Naive B cell (primary cell): ENCODE measurements around the gene DNAL1. TPM values are rescaled to one million over a fixed set of nuclear protein-coding genes. Genes with fewer than 3 reads are reported as not detected.
A peak's percentile ranks its signal among the peaks of the same experiment; 100 is the strongest.

Source experiments
- ATAC-seq, 2 donors: fragments of 150-1000 bp; cut with Tn5 transposase; 2 replicates each; pipeline ENCODE4 v1.10.0; 2021; ENCODE audit warnings: low read depth in 2 of 2, mild to moderate bottlenecking in 2 of 2, moderate library complexity in 2 of 2
- DNase-seq: peaks from one replicate; pipeline ENCODE4 v3.0.0; 2022
- H3K27ac Mint-ChIP-seq, 6 donors: one replicate each; pipeline ENCODE4 v1.8.0; 2020 to 2022; ENCODE audit warnings: mild to moderate bottlenecking in 6 of 6, mixed read lengths in 6 of 6, moderate library complexity in 5 of 6, inconsistent platforms in 2 of 6
- H3K27me3 Mint-ChIP-seq, 3 donors: one replicate each; pipeline ENCODE4 v1.8.0; 2021 to 2022; ENCODE audit warnings: mixed read lengths in 3 of 3, mild to moderate bottlenecking in 1 of 3
- H3K36me3 Mint-ChIP-seq, 2 donors: one replicate each; pipeline ENCODE4 v1.8.0; 2020 to 2022; ENCODE audit warnings: mixed read lengths in 2 of 2, inconsistent platforms in 1 of 2, mild to moderate bottlenecking in 1 of 2
- H3K4me1 Mint-ChIP-seq, 3 donors: one replicate each; pipeline ENCODE4 v1.8.0; 2020 to 2022; ENCODE audit warnings: mixed read lengths in 3 of 3, inconsistent platforms in 1 of 3, mild to moderate bottlenecking in 1 of 3, moderate library complexity in 1 of 3
- H3K4me3 Mint-ChIP-seq, 8 donors: one replicate each; pipeline ENCODE4 v1.8.0; 2020 to 2022; ENCODE audit warnings: mild to moderate bottlenecking in 8 of 8, mixed read lengths in 8 of 8, moderate library complexity in 8 of 8, inconsistent platforms in 2 of 8
- H3K9me3 Mint-ChIP-seq, 7 donors: one replicate each; pipeline ENCODE4 v1.8.0; 2020 to 2022; ENCODE audit warnings: mixed read lengths in 7 of 7, mild to moderate bottlenecking in 5 of 7, inconsistent platforms in 2 of 7, moderate library complexity in 1 of 7
- polyA plus RNA-seq, 6 donors: library from polyadenylated mRNA; unstranded; fragments of 300-500 nt; fragmentation: Illumina TruSeq; gene quantifications; one replicate each; pipeline ENCODE4 v1.2.3, GENCODE V29; 2021; ENCODE audit warnings: low read depth in 6 of 6

The DNAL1 gene
- polyA plus RNA-seq, 6 donors from 2014 or later: 2.3 to 7.1 (median 2.9) TPM

- Mint-ChIP-seq H3K4me3 (no peak overlapping the region), H3K27me3 (no peaks in the 10 kb centered on the region), H3K27ac (no peak overlapping the region), H3K4me1 (no peaks in the 10 kb centered on the region), H3K9me3 (no peaks in the 10 kb centered on the region), H3K36me3 (peaks cover 0 to 7% of the 10 kb centered on the region in 2 donors)
- DNase-seq: no peak
- no peak for ATAC-seq
These were observed 15.7 kb downstream of the DNAL1 start for GRCh38 chr14:73660511-73660910.

GRCh38 chr14:73661872-73662271 lies 17.1 kb downstream of the DNAL1 start:
- Mint-ChIP-seq H3K4me3 (no peak overlapping the region), H3K27ac (no peak overlapping the region), H3K36me3 (peaks cover 0 to 7% of the 10 kb centered on the region in 2 donors), H3K27me3 (no peaks in the 10 kb centered on the region), H3K9me3 (no peaks in the 10 kb centered on the region), H3K4me1 (no peaks in the 10 kb centered on the region)
- DNase-seq: no peak
- ATAC-seq: no peak

GRCh38 chr14:73662487-73662943 lies 17.7 kb downstream of the DNAL1 start:
- Mint-ChIP-seq H3K27me3 (no peaks in the 10 kb centered on the region), H3K27ac (no peak overlapping the region), H3K36me3 (peaks cover 0 to 7% of the 10 kb centered on the region in 2 donors), H3K4me1 (no peaks in the 10 kb centered on the region), H3K9me3 (no peaks in the 10 kb centered on the region), H3K4me3 (no peak overlapping the region)
- ATAC-seq (no peak), DNase-seq (no peak)

- Mint-ChIP-seq H3K4me1 (no peaks in the 10 kb centered on the region), H3K36me3 (peaks cover 0 to 13% of the 10 kb centered on the region in 2 donors), H3K27me3 (no peaks in the 10 kb centered on the region), H3K4me3 (no peak overlapping the region), H3K27ac (no peak overlapping the region), H3K9me3 (no peaks in the 10 kb centered on the region)
- no peak for DNase-seq
- ATAC-seq: peak in 1 of 2 donors; percentile 28
These were observed 18.9 kb downstream of the DNAL1 start for GRCh38 chr14:73663548-73664212.

- ATAC-seq: no peak
- no peak for DNase-seq
- Mint-ChIP-seq H3K9me3 (no peaks in the 10 kb centered on the region), H3K4me1 (no peaks in the 10 kb centered on the region), H3K27me3 (no peaks in the 10 kb centered on the region), H3K36me3 (peaks cover 0 to 13% of the 10 kb centered on the region in 2 donors), H3K27ac (no peak overlapping the region), H3K4me3 (no peak overlapping the region)
These were observed 20.3 kb downstream of the DNAL1 start for GRCh38 chr14:73665130-73665529.

- no peak for ATAC-seq
- Mint-ChIP-seq H3K36me3 (peaks cover 0 to 13% of the 10 kb centered on the region in 2 donors), H3K9me3 (no peaks in the 10 kb centered on the region), H3K4me1 (no peaks in the 10 kb centered on the region), H3K4me3 (no peak overlapping the region), H3K27ac (no peak overlapping the region), H3K27me3 (no peaks in the 10 kb centered on the region)
- DNase-seq: no peak
These were observed 21.8 kb downstream of the DNAL1 start for GRCh38 chr14:73666583-73666982.

- no peak overlapping the region for H3K27ac Mint-ChIP-seq
- ATAC-seq (no peak), DNase-seq (no peak)
- no peaks in the 10 kb centered on the region for H3K27me3 Mint-ChIP-seq
- H3K36me3 Mint-ChIP-seq: peaks cover 0 to 6% of the 10 kb centered on the region in 2 donors
- no peaks in the 10 kb centered on the region for H3K9me3 Mint-ChIP-seq
- no peaks in the 10 kb centered on the region for H3K4me1 Mint-ChIP-seq
- H3K4me3 Mint-ChIP-seq: no peak overlapping the region
These were observed 23.1 kb downstream of the DNAL1 start for GRCh38 chr14:73667854-73668253.

- no peak overlapping the region for H3K4me3 Mint-ChIP-seq
- no peaks in the 10 kb centered on the region for H3K4me1 Mint-ChIP-seq
- H3K27me3 Mint-ChIP-seq: no peaks in the 10 kb centered on the region
- no peaks in the 10 kb centered on the region for H3K36me3 Mint-ChIP-seq
- no peak overlapping the region for H3K27ac Mint-ChIP-seq
- DNase-seq (no peak), ATAC-seq (no peak)
- no peaks in the 10 kb centered on the region for H3K9me3 Mint-ChIP-seq
These were observed 30.2 kb downstream of the DNAL1 start for GRCh38 chr14:73674986-73675385.

- Mint-ChIP-seq H3K9me3 (no peaks in the 10 kb centered on the region), H3K4me1 (no peaks in the 10 kb centered on the region), H3K4me3 (no peak overlapping the region), H3K27ac (no peak overlapping the region), H3K36me3 (no peaks in the 10 kb centered on the region), H3K27me3 (no peaks in the 10 kb centered on the region)
- no peak for ATAC-seq
- DNase-seq: no peak
These were observed 33.9 kb downstream of the DNAL1 start for GRCh38 chr14:73678698-73679097.

GRCh38 chr14:73680821-73681220 lies 36.0 kb downstream of the DNAL1 start:
- H3K27ac Mint-ChIP-seq: no peak overlapping the region
- no peaks in the 10 kb centered on the region for H3K36me3 Mint-ChIP-seq
- H3K4me3 Mint-ChIP-seq: no peak overlapping the region
- H3K9me3 Mint-ChIP-seq: no peaks in the 10 kb centered on the region
- H3K4me1 Mint-ChIP-seq: no peaks in the 10 kb centered on the region
- no peak for ATAC-seq
- no peaks in the 10 kb centered on the region for H3K27me3 Mint-ChIP-seq
- DNase-seq: no peak

- Mint-ChIP-seq H3K27me3 (no peaks in the 10 kb centered on the region), H3K27ac (peak overlapping the region in 1 of 6 donors; percentile 5), H3K36me3 (peaks cover 0 to 7% of the 10 kb centered on the region in 2 donors), H3K4me3 (peak overlapping the region in 1 of 8 donors; percentile 42), H3K9me3 (no peaks in the 10 kb centered on the region), H3K4me1 (no peaks in the 10 kb centered on the region)
- no peak for ATAC-seq
- DNase-seq: no peak
These were observed 39.8 kb downstream of the DNAL1 start for GRCh38 chr14:73684627-73685026.

GRCh38 chr14:73685328-73685727 lies 40.5 kb downstream of the DNAL1 start:
- no peaks in the 10 kb centered on the region for H3K4me1 Mint-ChIP-seq
- H3K9me3 Mint-ChIP-seq: no peaks in the 10 kb centered on the region
- peaks cover 0 to 7% of the 10 kb centered on the region in 2 donors for H3K36me3 Mint-ChIP-seq

GRCh38 chr14:73686901-73687300 lies 42.1 kb downstream of the DNAL1 start:
- H3K27me3 Mint-ChIP-seq: no peaks in the 10 kb centered on the region
- no peak for ATAC-seq
- no peak for DNase-seq
- no peak overlapping the region for H3K4me3 Mint-ChIP-seq
- peaks cover 0 to 7% of the 10 kb centered on the region in 2 donors for H3K36me3 Mint-ChIP-seq
- H3K27ac Mint-ChIP-seq: peak overlapping the region in 1 of 6 donors; percentile 19
- H3K9me3 Mint-ChIP-seq: no peaks in the 10 kb centered on the region
- no peaks in the 10 kb centered on the region for H3K4me1 Mint-ChIP-seq

More at GRCh38 chr14:73685328-73685727, 40.5 kb downstream of the DNAL1 start:
- Mint-ChIP-seq H3K27ac (no peak overlapping the region), H3K4me3 (peak overlapping the region in 1 of 8 donors; percentile 16), H3K27me3 (no peaks in the 10 kb centered on the region)
- no peak for ATAC-seq
- no peak for DNase-seq

- no peak for ATAC-seq
- Mint-ChIP-seq H3K36me3 (peaks cover 4 to 9% of the 10 kb centered on the region in 2 donors), H3K27ac (peak overlapping the region in 2 of 6 donors; percentile 6 to 23), H3K4me3 (no peak overlapping the region), H3K9me3 (no peaks in the 10 kb centered on the region), H3K27me3 (no peaks in the 10 kb centered on the region), H3K4me1 (no peaks in the 10 kb centered on the region)
- no peak for DNase-seq
These were observed 49.3 kb downstream of the DNAL1 start for GRCh38 chr14:73694083-73694482.
